GM10847 (cell line): ENCODE measurements around the gene NOS3.

Source experiments
- POLR2A ChIP-seq: IDR thresholded peaks from 2 replicates; pipeline ENCODE4 v1.6.1; 2011; ENCODE audit not compliant: insufficient read length; ENCODE audit errors: extremely low read depth

Gene NOS3

DNA sequence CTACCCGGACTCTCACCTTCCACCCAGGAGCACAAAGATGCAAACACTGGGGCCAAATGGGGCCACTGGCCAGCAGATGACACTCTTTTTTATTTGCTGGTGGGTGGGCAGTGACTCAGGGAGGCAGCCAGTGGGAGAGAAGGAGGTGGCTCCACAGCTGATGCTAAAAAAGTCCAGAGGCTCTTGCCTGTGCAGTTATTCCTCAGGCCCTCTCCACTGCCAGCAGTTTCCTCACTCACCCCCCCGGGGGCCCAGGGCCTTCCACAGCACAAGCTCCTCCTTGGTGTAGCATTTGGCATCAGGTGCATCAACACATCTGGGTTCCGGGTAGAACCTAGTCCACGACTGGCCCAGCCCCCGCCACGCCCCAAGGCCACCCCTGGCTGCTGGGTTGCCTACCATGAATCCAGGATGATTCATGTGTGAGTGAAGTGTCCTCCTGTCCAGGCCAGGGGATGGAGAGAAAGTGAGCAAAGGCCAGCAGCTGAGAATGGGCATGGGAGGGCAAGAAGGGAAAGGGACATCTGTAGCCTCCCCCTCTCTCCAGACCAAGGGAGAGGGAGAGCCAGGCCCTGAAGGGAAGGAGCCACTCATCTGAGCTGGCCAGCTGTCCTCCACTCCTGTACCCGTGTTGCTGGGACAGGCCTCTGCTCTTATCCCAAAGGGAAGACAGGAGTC is 11.0 kb upstream of the NOS3 start:
- TF ChIP-seq POLR2A: no peak

DNA sequence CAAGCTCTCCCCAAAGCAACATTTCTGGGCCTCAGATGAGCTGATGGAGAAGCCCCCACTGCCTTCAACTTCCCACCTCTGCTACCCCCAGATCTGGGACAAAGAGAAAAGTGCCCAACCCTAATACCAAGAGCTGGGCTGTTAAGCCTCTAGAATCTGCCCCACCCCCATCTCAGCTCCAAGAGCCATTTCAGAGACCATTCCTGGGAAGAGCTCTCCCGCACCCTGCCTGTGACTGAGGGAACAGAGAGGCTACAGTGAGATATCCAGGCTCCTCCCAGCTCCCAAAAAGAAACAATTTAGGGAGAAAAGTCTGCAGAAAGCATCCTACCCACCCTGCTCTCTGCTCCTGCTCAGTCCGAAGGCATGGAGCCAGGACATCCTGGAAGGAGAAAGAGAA is 10.2 kb upstream of the NOS3 start:
- TF ChIP-seq POLR2A: no peak

- no peak for TF ChIP-seq POLR2A
Measured at GRCh38 chr7:150981644-150982043, 9.2 kb upstream of the NOS3 start.

- TF ChIP-seq POLR2A: no peak
Measured at GRCh38 chr7:150982351-150982750, 8.5 kb upstream of the NOS3 start.

DNA sequence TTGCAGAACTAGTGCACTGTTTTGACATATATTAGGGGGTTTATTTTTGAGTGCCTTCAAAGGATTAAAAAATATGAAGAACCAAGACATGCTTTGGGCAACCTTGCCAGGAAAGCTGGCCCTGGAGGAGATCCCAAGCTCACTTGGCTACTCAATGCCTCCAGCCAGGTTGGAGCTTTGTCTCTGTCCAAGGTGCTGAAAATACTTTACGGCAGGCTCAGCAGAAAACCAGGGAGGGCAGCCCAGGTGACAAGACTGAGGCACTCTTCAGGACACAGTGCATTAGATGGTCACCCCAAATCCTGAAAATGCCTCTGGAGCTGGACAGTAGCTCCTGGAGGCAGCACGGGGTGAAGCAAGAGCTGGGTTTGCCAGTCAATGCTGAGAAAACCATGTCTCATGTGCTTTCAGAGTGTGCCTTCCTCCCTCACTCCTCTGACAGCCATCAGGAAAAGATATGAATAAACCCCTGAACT is 6.9 kb upstream of the NOS3 start:
- TF ChIP-seq POLR2A: no peak

GRCh38 chr7:150986099-150986512 is 4.7 kb upstream of the NOS3 start:
- TF ChIP-seq POLR2A: no peak

DNA sequence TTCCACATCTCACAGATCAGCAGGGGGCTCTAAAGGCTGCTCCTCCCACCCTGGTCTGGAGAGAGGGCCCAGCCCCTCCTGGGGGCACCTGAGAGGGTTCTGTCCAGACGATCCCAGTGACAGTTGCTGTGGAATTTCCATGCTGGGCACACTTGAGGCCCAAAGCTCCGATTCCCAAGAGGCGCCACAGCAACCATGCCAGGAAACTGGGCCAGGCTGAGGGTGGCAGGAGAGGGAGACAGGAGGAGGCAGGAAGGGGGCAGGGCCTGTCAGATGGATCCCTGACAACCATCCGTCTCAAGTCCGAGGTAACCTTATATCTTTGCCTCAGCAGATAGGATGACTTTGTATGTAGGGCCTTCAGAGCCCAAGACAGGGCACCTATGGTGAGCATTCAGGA is 4.3 kb upstream of the NOS3 start:
- no peak for TF ChIP-seq POLR2A

DNA sequence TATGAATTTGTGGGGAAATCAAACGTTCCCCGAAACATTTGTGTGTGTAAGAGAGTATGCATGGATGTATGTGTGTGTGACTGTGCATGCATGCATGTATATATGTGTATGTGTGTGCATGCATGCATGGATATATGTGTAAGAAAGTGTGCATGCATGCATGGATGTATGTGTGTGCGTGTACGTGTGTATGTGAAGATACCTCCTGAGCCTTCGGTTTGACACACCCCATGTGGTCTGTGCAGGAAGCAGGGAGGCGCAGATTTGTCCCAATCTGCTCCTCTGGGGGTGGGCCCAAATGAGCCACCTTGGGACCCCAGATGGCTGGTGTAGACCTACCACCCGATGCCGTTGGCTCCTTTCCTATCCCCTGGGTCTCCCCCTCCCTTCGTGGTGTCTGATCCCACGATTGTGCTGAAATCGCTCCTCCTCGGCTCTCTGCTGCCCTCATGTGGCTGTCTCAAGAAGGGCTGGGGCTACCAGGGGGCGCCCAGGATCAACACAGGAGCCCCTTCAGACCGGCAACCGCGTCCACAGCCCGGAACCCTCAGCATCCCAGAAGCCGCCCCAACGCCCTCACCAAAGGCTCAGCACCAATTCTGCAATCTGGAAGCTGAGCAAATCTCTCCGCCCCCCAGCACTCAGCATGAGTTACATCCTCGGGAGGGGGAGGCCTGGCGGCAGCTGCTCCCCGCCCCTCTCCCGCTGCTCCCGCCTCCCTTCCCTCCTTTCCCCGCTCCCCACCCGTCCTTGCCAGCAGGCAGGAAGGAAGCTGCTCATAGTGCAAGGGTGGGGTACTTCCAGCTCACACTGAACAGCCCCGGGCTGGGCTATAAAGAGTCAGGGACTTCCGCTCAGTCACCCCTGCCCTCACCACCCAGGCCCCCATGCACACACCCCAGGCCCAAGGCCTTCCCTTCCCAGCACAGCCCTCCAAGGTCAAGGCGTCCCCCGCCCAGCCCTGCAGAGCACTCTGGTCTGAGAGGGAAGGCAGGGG is 2.3 kb upstream of the NOS3 start:
- TF ChIP-seq POLR2A: no peak

- TF ChIP-seq POLR2A: no peak
Measured at GRCh38 chr7:150989456-150989855, 1.4 kb upstream of the NOS3 start.

GRCh38 chr7:150992051-150992640 is 1.3 kb downstream of the NOS3 start:
- TF ChIP-seq POLR2A: no peak

DNA sequence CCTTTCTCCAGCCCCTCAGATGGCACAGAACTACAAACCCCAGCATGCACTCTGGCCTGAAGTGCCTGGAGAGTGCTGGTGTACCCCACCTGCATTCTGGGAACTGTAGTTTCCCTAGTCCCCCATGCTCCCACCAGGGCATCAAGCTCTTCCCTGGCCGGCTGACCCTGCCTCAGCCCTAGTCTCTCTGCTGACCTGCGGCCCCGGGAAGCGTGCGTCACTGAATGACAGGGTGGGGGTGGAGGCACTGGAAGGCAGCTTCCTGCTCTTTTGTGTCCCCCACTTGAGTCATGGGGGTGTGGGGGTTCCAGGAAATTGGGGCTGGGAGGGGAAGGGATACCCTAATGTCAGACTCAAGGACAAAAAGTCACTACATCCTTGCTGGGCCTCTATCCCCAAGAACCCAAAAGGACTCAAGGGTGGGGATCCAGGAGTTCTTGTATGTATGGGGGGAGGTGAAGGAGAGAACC is 2.1 kb downstream of the NOS3 start:
- no peak for TF ChIP-seq POLR2A

- TF ChIP-seq POLR2A: no peak
Measured at GRCh38 chr7:150993511-150993910, 2.7 kb downstream of the NOS3 start.

DNA sequence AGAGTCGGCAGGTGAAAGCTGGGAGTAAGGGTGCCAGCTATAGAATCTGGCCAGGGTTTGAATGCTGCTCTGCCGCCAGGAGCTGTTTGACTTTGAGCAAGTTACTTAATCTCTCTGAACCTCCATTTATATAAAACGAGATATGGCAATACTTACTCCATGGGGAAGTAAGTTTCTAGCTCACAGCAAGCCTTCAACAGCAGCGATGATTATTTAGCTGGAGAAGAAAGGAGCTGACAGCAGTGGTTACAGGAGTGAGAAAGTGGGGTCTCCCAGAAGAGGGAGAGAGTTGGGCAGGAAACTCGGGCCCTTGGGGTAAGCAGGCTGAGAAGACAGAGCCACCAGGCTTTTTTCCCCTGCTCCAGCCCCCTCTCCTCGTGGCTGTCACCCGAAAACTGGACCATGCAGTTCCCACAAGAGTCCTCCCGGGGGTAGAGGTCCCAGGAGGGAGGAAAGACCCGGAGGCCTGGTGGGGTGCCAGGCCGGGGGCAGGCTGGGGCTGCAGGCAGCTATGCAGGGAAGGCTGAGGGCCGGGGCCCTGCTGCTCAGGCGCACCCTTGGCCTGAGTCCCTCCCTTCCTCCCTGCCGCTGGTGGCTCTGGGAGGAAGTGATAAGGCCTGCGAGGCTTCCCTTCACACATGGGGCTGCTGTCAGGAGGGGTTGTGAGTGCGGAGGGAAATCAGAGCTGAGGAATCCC is 3.5 kb downstream of the NOS3 start:
- TF ChIP-seq POLR2A: no peak

GRCh38 chr7:150994838-150995510 is 4.2 kb downstream of the NOS3 start:
- no peak for TF ChIP-seq POLR2A
